GM21515 (cell line): Measurements from ENCODE around the gene ESYT1.

Experiments
- ATAC-seq: cut with Tn5 transposase; IDR thresholded peaks from one replicate; pipeline ENCODE4 v1.9.1; 2021; ENCODE audit not compliant: unreplicated experiment

ESYT1 gene

GRCh38 chr12:56127888-56128669, at the start of gene ESYT1:
TSS of gene ESYT1 (plus strand) at chr12:56128267. CDS start at chr12:56128320, 53 bp downstream.
- ATAC-seq: peak; percentile 88

- ATAC-seq: no peak
These were observed 49.6 kb upstream of the ESYT1 start for GRCh38 chr12:56078427-56078826.

- no peak for ATAC-seq
These were observed 48.9 kb upstream of the ESYT1 start for GRCh38 chr12:56078931-56079722.

GRCh38 chr12:56079723-56080555, 48.1 kb upstream of the ESYT1 start, which contains the start of gene ERBB3:
TSS of gene ERBB3 (plus strand) at chr12:56080165. CDS start at chr12:56080301, 136 bp downstream.
- ATAC-seq: no peak

GRCh38 chr12:56080556-56081138, 47.4 kb upstream of the ESYT1 start:
- no peak for ATAC-seq

- ATAC-seq: no peak
These were observed 46.4 kb upstream of the ESYT1 start for GRCh38 chr12:56081393-56082347.

- no peak for ATAC-seq
These were observed 45.7 kb upstream of the ESYT1 start for GRCh38 chr12:56082382-56082781.

- ATAC-seq: no peak
These were observed 45.1 kb upstream of the ESYT1 start for GRCh38 chr12:56082967-56083366.

- no peak for ATAC-seq
These were observed 43.0 kb upstream of the ESYT1 start for GRCh38 chr12:56084958-56085543.

- ATAC-seq: no peak
These were observed 42.0 kb upstream of the ESYT1 start for GRCh38 chr12:56086096-56086495.

- no peak for ATAC-seq
These were observed 41.5 kb upstream of the ESYT1 start for GRCh38 chr12:56086608-56087007.

- ATAC-seq: no peak
These were observed 40.8 kb upstream of the ESYT1 start for GRCh38 chr12:56087220-56087619.

- ATAC-seq: no peak
These were observed 30.3 kb upstream of the ESYT1 start for GRCh38 chr12:56097738-56098137.

- no peak for ATAC-seq
These were observed 29.5 kb upstream of the ESYT1 start for GRCh38 chr12:56098592-56098991.

- ATAC-seq: no peak
These were observed 28.3 kb upstream of the ESYT1 start for GRCh38 chr12:56099787-56100186.

- ATAC-seq: no peak
These were observed 27.0 kb upstream of the ESYT1 start for GRCh38 chr12:56101045-56101444.

GRCh38 chr12:56102683-56103065, 25.4 kb upstream of the ESYT1 start:
- no peak for ATAC-seq

- no peak for ATAC-seq
These were observed 24.9 kb upstream of the ESYT1 start for GRCh38 chr12:56103066-56103711.

- ATAC-seq: no peak
These were observed 24.3 kb upstream of the ESYT1 start for GRCh38 chr12:56103823-56104108.
